ENCODE measurements around the gene MMP27.

Gene MMP27

DNA sequence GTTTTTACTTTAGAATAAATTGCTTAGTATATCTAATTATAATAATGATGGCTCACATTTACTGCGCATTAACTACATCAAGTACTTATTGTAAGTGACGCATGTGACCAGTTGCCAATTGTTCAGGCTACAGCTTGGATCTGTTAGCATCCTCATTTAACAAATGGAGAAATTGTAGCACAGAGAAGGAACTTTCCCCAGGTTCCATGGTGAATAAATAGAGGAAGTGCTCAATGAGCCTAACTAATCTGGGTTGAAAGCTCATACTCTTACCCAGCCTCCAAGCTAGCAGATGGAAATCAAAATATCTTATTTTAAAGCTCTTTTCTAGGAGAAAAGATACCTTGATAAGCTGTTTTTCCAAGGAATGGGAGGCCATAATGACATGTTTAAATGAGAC lies 19.8 kb downstream of the MMP27 start:
- no peaks in the 10 kb centered on the region for H3K36me3 ChIP-seq (ENCODE audit: control insufficient read depth in 1 of 2, insufficient read depth in 2 of 2, low read length in 2 of 2)
- H3K9me3 ChIP-seq (ENCODE audit: control insufficient read depth in 1 of 2, low read length in 2 of 2) = peaks cover 0 to 2% of the 10 kb centered on the region in 2 donors
- no peak overlapping the region for H3K27ac ChIP-seq (ENCODE audit: low read length)
- H3K4me1 ChIP-seq (ENCODE audit: control insufficient read depth in 1 of 2, insufficient read depth in 2 of 2, low read length in 2 of 2) = no peaks in the 10 kb centered on the region
- no peak overlapping the region for H3K4me3 ChIP-seq (ENCODE audit: low read depth in 1 of 2, low read length in 2 of 2)
- no peaks in the 10 kb centered on the region for H3K27me3 ChIP-seq (ENCODE audit: low read depth, low read length)

DNA sequence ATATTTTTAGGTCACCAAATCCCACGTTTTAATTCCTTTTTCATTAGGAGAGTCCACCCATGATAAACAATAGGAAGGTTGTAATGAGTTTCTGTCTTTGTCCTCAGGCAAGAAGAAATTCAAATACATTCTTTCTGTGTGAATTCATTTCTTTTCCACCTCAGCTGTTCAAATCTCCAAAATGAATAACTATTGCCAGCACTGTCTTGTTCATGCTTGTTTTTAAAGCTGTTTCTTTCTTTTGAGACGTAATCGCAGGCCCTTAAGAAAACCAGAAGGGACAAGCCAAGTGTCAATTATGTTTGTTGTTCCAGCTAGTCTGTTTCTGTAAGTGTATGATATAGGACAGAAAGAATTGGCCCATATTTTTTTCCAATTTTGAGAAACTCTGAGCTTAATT lies 20.2 kb downstream of the MMP27 start:
- Histone ChIP-seq H3K27ac (ENCODE audit: low read length) (no peak overlapping the region), H3K27me3 (ENCODE audit: low read depth, low read length) (no peaks in the 10 kb centered on the region), H3K36me3 (ENCODE audit: control insufficient read depth in 1 of 2, insufficient read depth in 2 of 2, low read length in 2 of 2) (no peaks in the 10 kb centered on the region), H3K4me1 (ENCODE audit: control insufficient read depth in 1 of 2, insufficient read depth in 2 of 2, low read length in 2 of 2) (no peaks in the 10 kb centered on the region), H3K4me3 (ENCODE audit: low read depth in 1 of 2, low read length in 2 of 2) (no peak overlapping the region), H3K9me3 (ENCODE audit: control insufficient read depth in 1 of 2, low read length in 2 of 2) (peaks cover 0 to 2% of the 10 kb centered on the region in 2 donors)

DNA sequence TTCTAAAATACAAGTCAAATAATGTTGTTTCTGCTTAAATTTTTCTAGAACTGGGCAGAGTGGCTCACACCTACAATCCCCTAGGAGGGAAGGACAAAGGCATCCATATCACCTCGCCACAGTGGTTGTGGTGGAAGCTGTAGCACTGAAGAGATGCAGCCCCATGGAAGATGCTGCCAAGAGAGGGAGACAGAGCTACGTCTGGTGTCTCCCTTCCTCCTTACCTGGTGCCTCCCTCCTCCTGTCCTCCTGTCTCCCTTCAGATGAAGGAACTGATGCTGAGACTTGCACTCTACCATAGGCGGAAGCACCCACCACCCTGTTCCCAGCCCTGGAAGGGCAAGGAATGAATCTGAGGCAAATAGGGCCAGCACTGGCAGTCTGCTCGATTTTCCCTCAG lies 22.3 kb downstream of the MMP27 start:
- Histone ChIP-seq H3K27ac (ENCODE audit: low read length) (no peak overlapping the region), H3K9me3 (ENCODE audit: control insufficient read depth in 1 of 2, low read length in 2 of 2) (peaks cover 0 to 2% of the 10 kb centered on the region in 2 donors), H3K36me3 (ENCODE audit: control insufficient read depth in 1 of 2, insufficient read depth in 2 of 2, low read length in 2 of 2) (no peaks in the 10 kb centered on the region), H3K4me3 (ENCODE audit: low read depth in 1 of 2, low read length in 2 of 2) (no peak overlapping the region), H3K4me1 (ENCODE audit: control insufficient read depth in 1 of 2, insufficient read depth in 2 of 2, low read length in 2 of 2) (no peaks in the 10 kb centered on the region), H3K27me3 (ENCODE audit: low read depth, low read length) (no peaks in the 10 kb centered on the region)

DNA sequence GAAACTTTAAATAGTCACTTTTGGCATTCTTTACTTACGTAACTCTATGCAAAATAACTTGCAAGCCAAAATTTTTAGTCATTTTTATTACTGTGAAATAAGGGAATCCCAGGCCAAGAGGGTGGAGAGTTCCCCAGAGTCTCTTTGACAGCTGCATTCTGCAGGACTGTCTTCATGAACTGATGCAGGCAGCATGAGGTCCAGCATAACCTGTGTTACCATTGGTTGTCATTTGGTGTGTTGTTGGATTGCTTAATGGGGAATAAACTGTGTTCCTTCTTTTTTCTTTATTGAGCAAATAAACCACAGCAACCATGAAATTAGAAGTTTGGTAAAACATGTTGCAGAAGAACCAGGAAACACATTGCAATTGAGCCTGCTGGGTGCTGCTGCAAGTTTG lies 24.6 kb downstream of the MMP27 start:
- H3K27me3 ChIP-seq (ENCODE audit: low read depth, low read length) = no peaks in the 10 kb centered on the region
- H3K4me1 ChIP-seq (ENCODE audit: control insufficient read depth in 1 of 2, insufficient read depth in 2 of 2, low read length in 2 of 2) = no peaks in the 10 kb centered on the region
- peaks cover 0 to 2% of the 10 kb centered on the region in 2 donors for H3K9me3 ChIP-seq (ENCODE audit: control insufficient read depth in 1 of 2, low read length in 2 of 2)
- no peak overlapping the region for H3K27ac ChIP-seq (ENCODE audit: low read length)
- no peaks in the 10 kb centered on the region for H3K36me3 ChIP-seq (ENCODE audit: control insufficient read depth in 1 of 2, insufficient read depth in 2 of 2, low read length in 2 of 2)
- no peak overlapping the region for H3K4me3 ChIP-seq (ENCODE audit: low read depth in 1 of 2, low read length in 2 of 2)

DNA sequence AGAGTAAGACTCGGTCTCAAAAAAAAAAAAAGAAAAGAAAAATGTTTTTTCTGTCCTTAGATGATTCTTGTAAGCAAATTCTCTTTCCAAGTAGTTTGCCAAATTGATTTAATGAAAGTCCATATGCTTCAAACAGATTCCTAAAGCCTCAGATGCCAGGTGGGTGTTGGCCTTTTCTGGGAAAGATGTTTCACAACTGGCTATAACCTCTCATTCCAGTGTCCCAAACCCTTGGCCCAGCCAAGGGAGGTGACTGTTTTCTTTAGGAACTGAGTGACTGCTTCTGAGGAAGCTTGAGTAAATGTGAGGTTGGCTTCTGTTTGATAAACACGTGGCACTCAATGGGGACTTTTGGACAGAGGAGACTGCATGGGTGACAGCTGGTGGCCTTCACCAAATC lies 27.5 kb downstream of the MMP27 start:
- Histone ChIP-seq H3K27ac (ENCODE audit: low read length) (no peak overlapping the region), H3K36me3 (ENCODE audit: control insufficient read depth in 1 of 2, insufficient read depth in 2 of 2, low read length in 2 of 2) (no peaks in the 10 kb centered on the region)

DNA sequence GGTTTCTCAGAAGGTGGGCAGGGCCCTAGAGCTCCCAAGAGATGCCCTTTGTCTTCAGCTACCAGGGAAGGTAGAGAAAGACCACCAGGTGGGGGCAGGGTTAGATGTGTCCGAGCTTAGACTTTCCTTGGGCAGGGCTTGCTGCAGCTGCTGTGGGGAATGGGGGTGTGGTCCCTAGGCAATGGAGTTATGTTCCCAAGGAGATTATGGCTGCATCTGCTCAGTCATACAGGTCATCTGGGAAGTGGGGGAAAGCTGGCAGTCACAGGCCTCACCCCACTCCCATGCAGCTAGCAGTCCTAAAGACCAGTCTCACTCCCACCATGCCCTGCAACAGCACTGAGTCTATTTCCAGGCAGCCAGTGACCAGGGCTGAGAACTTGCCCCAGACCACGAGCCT lies 29.5 kb downstream of the MMP27 start:
- Histone ChIP-seq H3K4me3 (ENCODE audit: low read depth in 1 of 2, low read length in 2 of 2) (no peak overlapping the region), H3K9me3 (ENCODE audit: control insufficient read depth in 1 of 2, low read length in 2 of 2) (no peaks in the 10 kb centered on the region), H3K4me1 (ENCODE audit: control insufficient read depth in 1 of 2, insufficient read depth in 2 of 2, low read length in 2 of 2) (no peaks in the 10 kb centered on the region), H3K27me3 (ENCODE audit: low read depth, low read length) (no peaks in the 10 kb centered on the region), H3K27ac (ENCODE audit: low read length) (no peak overlapping the region), H3K36me3 (ENCODE audit: control insufficient read depth in 1 of 2, insufficient read depth in 2 of 2, low read length in 2 of 2) (no peaks in the 10 kb centered on the region)

More for the DNA sequence above, 27.5 kb downstream of the MMP27 start:
- Histone ChIP-seq H3K27me3 (ENCODE audit: low read depth, low read length) (no peaks in the 10 kb centered on the region), H3K4me3 (ENCODE audit: low read depth in 1 of 2, low read length in 2 of 2) (no peak overlapping the region), H3K9me3 (ENCODE audit: control insufficient read depth in 1 of 2, low read length in 2 of 2) (no peaks in the 10 kb centered on the region), H3K4me1 (ENCODE audit: control insufficient read depth in 1 of 2, insufficient read depth in 2 of 2, low read length in 2 of 2) (no peaks in the 10 kb centered on the region)

DNA sequence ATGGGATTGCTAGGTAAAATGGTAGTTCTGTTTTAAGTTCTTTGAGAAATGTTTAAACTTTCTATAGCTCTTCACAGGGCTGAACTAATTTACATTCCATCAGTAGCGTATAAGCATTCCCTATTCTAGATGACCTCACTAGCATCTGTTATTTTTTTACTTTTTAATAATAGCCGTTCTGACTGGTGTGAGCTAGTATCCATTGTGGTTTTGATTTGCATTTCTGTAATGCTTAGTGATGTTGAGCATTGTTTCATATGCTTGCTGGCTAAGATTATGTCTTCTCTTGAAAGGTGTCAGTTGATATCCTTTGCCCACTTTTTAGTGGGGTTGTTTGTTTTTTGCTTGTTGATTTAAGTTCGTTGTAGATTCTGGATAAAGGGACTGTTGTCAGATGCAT lies 35.9 kb downstream of the MMP27 start:
- no peaks in the 10 kb centered on the region for H3K4me1 ChIP-seq (ENCODE audit: control insufficient read depth in 1 of 2, insufficient read depth in 2 of 2, low read length in 2 of 2)

DNA sequence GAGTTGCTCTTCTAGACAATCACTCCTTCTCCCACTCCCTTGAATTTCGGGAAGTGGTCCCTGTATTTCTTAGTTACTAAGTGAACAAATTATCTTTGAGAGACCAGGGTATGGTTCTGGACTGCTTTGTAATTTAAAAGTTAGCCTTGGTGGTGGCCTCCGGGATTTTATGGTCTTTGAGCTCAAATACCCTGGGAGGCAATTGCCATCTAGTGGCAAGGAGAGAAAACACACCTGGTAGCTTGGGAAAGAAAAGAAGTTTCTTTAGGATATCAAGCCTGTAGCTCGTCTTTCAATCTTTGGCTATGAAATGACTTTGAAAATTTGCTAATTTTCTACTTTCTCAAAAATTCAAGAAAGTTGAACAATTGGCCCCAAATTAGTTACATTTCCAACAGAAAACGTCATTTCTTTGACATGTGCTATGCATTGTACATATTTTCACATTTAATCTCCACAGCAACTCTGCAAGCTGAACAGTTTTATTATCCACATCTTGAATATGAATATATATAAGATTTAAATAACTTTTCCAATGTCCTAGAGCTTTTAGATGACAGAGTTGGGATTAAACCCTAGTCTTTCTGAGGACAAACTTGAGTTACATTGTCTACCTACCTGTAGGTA lies 39.1 kb downstream of the MMP27 start:
- no peaks in the 10 kb centered on the region for H3K27me3 ChIP-seq (ENCODE audit: low read depth, low read length)
- no peaks in the 10 kb centered on the region for H3K36me3 ChIP-seq (ENCODE audit: control insufficient read depth in 1 of 2, insufficient read depth in 2 of 2, low read length in 2 of 2)
- no peaks in the 10 kb centered on the region for H3K9me3 ChIP-seq (ENCODE audit: control insufficient read depth in 1 of 2, low read length in 2 of 2)
- H3K4me3 ChIP-seq (ENCODE audit: low read depth in 1 of 2, low read length in 2 of 2) = no peak overlapping the region
- no peaks in the 10 kb centered on the region for H3K4me1 ChIP-seq (ENCODE audit: control insufficient read depth in 1 of 2, insufficient read depth in 2 of 2, low read length in 2 of 2)
- no peak overlapping the region for H3K27ac ChIP-seq (ENCODE audit: low read length)

More for the DNA sequence above, 35.9 kb downstream of the MMP27 start:
- Histone ChIP-seq H3K36me3 (ENCODE audit: control insufficient read depth in 1 of 2, insufficient read depth in 2 of 2, low read length in 2 of 2) (no peaks in the 10 kb centered on the region), H3K27ac (ENCODE audit: low read length) (no peak overlapping the region), H3K27me3 (ENCODE audit: low read depth, low read length) (no peaks in the 10 kb centered on the region), H3K9me3 (ENCODE audit: control insufficient read depth in 1 of 2, low read length in 2 of 2) (no peaks in the 10 kb centered on the region), H3K4me3 (ENCODE audit: low read depth in 1 of 2, low read length in 2 of 2) (no peak overlapping the region)

DNA sequence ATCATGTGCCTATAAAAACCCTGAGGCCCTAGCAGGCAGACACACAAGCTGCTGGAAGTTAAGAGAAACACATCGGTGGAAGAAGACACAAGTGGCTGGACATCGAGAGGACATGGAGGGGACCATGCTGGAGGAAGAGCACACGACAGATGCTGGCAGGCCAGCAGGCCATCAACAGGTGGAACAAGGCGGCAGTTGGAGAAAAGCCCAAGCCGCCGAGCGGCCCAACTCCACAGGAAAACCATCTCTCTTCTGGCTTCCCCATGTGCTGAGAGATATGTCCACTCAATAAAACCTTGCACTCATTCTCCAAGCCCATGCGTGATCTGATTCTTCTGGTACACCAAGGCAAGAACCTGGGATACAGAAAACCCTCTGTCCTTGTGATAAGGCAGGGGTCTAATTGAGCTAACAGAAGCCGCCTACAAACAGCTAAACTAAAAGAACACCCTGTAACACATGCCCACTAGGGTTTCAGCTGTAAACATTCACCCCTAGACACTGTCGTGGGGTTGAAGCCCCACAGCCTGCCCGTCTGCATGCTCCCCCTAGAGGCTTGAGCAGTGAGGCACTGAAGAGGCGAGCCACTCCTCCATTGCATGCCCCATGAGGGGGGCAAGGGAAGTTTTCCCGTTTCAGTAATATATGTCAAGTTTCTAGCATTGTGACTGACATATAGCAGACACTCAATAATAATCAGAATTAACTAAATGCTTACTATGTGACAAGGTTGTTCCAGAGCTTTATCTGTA lies 41.4 kb downstream of the MMP27 start:
- no peaks in the 10 kb centered on the region for H3K27me3 ChIP-seq (ENCODE audit: low read depth, low read length)
- no peaks in the 10 kb centered on the region for H3K4me1 ChIP-seq (ENCODE audit: control insufficient read depth in 1 of 2, insufficient read depth in 2 of 2, low read length in 2 of 2)
- no peak overlapping the region for H3K4me3 ChIP-seq (ENCODE audit: low read depth in 1 of 2, low read length in 2 of 2)
- no peak overlapping the region for H3K27ac ChIP-seq (ENCODE audit: low read length)
- H3K36me3 ChIP-seq (ENCODE audit: control insufficient read depth in 1 of 2, insufficient read depth in 2 of 2, low read length in 2 of 2) = no peaks in the 10 kb centered on the region
- H3K9me3 ChIP-seq (ENCODE audit: control insufficient read depth in 1 of 2, low read length in 2 of 2) = no peaks in the 10 kb centered on the region

DNA sequence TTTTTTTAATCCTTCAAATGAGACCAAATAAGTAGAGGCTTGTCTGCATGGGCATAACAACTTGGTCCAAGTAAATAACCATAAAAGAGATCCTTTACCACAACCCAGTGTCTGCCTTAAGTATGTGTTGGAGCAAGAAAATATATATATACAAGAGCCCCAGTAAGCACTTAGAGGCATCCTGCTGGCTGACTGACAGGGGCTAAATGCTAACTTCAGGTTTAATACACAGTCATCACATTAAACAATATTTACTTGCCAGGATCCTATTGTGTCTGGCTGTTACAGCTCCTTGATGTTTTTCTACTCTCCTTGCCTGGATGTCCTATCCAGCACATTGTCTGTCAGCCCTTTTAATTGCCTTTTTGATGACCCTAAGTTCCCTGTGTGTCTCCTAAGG lies 43.0 kb downstream of the MMP27 start:
- H3K9me3 ChIP-seq (ENCODE audit: control insufficient read depth in 1 of 2, low read length in 2 of 2) = no peaks in the 10 kb centered on the region

DNA sequence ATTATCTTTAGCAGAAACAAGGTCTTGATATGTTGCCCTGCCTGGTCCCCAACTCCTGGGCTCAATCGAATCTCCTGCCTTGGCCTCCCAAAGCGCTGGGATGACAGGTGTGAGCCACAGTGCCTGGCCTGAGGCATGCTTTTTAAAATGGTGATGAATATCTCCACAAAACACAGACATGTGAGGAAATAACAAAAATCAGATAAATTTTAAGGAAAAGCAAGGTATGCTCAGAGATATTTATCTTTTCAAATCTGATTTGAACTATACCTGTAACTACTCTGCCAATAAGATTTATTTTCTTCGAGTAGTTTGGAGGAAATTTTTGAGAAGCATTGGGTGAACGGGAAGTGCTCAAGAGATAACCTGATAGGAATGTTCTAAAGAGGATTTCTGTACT lies 44.5 kb downstream of the MMP27 start:
- Histone ChIP-seq H3K36me3 (ENCODE audit: control insufficient read depth in 1 of 2, insufficient read depth in 2 of 2, low read length in 2 of 2) (no peaks in the 10 kb centered on the region), H3K27ac (ENCODE audit: low read length) (no peak overlapping the region), H3K4me1 (ENCODE audit: control insufficient read depth in 1 of 2, insufficient read depth in 2 of 2, low read length in 2 of 2) (no peaks in the 10 kb centered on the region), H3K4me3 (ENCODE audit: low read depth in 1 of 2, low read length in 2 of 2) (no peak overlapping the region), H3K27me3 (ENCODE audit: low read depth, low read length) (no peaks in the 10 kb centered on the region), H3K9me3 (ENCODE audit: control insufficient read depth in 1 of 2, low read length in 2 of 2) (no peaks in the 10 kb centered on the region)

More for the DNA sequence above, 43.0 kb downstream of the MMP27 start:
- Histone ChIP-seq H3K4me1 (ENCODE audit: control insufficient read depth in 1 of 2, insufficient read depth in 2 of 2, low read length in 2 of 2) (no peaks in the 10 kb centered on the region), H3K27me3 (ENCODE audit: low read depth, low read length) (no peaks in the 10 kb centered on the region), H3K36me3 (ENCODE audit: control insufficient read depth in 1 of 2, insufficient read depth in 2 of 2, low read length in 2 of 2) (no peaks in the 10 kb centered on the region), H3K27ac (ENCODE audit: low read length) (no peak overlapping the region), H3K4me3 (ENCODE audit: low read depth in 1 of 2, low read length in 2 of 2) (no peak overlapping the region)

DNA sequence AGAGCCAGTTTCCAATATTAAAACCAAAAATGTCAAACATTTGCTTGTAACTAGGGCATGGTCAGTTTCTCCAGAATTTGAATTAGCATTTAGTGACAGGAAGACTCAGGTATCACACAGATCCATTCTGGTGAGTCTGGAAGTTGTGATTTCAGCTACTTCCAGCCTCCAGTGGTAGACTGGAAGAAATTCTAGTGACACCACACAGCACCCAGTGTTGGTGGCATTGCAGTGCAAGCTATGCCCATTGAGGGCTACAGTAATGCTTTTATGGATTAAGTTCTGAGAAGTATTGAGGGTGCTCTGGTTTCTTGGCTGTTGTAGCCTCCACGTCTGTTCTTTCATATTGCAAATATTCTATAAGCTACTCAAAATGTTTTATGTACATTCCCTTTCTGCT lies 49.0 kb downstream of the MMP27 start:
- Histone ChIP-seq H3K4me1 (ENCODE audit: control insufficient read depth in 1 of 2, insufficient read depth in 2 of 2, low read length in 2 of 2) (no peaks in the 10 kb centered on the region), H3K9me3 (ENCODE audit: control insufficient read depth in 1 of 2, low read length in 2 of 2) (no peaks in the 10 kb centered on the region), H3K27me3 (ENCODE audit: low read depth, low read length) (no peaks in the 10 kb centered on the region), H3K4me3 (ENCODE audit: low read depth in 1 of 2, low read length in 2 of 2) (no peak overlapping the region), H3K36me3 (ENCODE audit: control insufficient read depth in 1 of 2, insufficient read depth in 2 of 2, low read length in 2 of 2) (no peaks in the 10 kb centered on the region), H3K27ac (ENCODE audit: low read length) (no peak overlapping the region)

Measured in muscle layer of duodenum (tissue), 2 donors.